AG04450 (cell line): ENCODE data around the gene GANC. TPM values are rescaled to one million over a fixed set of nuclear protein-coding genes. Genes with fewer than 3 reads are reported as not detected.
"Not testable (repeated sequence)": the region's sequence is repeated elsewhere in the genome, so short reads cannot be mapped to it uniquely, and the experiment has no call there.

Source experiments
- CTCF ChIA-PET: fragments of 300-600, 350-600 bp; formaldehyde crosslinking; extraction: SDS; loops from one replicate; lab custom pipeline; 2022; ENCODE audit warnings: antibody characterized with exemption, inconsistent platforms; lab: Charles Lee
- POLR2A ChIA-PET: fragments of 350-600 bp; formaldehyde crosslinking; extraction: SDS; loops from one replicate; lab custom pipeline; 2021; ENCODE audit warnings: antibody characterized with exemption, inconsistent platforms; lab: Yijun Ruan, JAX
- DNase-seq: peaks from one replicate; pipeline ENCODE4 v3.0.0-alpha.2; 2011; ENCODE audit warnings: low read depth, low spot score
- H3K27ac ChIP-seq: one replicate; pipeline ENCODE4 v1.5.1; 2012; ENCODE audit warnings: low read depth, low read length, control low read depth
- H3K27me3 ChIP-seq: one replicate; pipeline ENCODE4 v1.6.0; 2012; ENCODE audit warnings: low read length; ENCODE audit not compliant: control insufficient read depth, insufficient read depth
- H3K4me3 ChIP-seq: 2 replicates; pipeline ENCODE4 v1.5.1; 2011; ENCODE audit warnings: mild to moderate bottlenecking, low read depth, low read length, control low read depth
- H3K9me3 ChIP-seq: 2 replicates; pipeline ENCODE4 v1.5.1; 2012; ENCODE audit warnings: low read length; ENCODE audit not compliant: control insufficient read depth, insufficient read depth
- CTCF ChIP-seq: IDR thresholded peaks from 2 replicates; pipeline ENCODE4 v1.5.1; 2011; ENCODE audit warnings: low read depth, low read length, control low read depth, inconsistent platforms
- polyA minus RNA-seq: library from RNA; depleted of rRNA, polyadenylated mRNA; stranded (reverse); fragments of >200 nt; gene quantifications from 2 replicates; pipeline ENCODE4 v1.2.3, GENCODE V29; 2011; rRNA and poly(A)+ RNA removed
- polyA plus RNA-seq: library from polyadenylated mRNA; depleted of rRNA; stranded (reverse); fragments of >200 nt; gene quantifications from 2 replicates; pipeline ENCODE4 v1.2.3, GENCODE V29; 2011; rRNA removed

Gene GANC
- polyA plus RNA-seq (14.6 and 16.5 TPM in 2 replicates), polyA minus RNA-seq (14.3 and 17.6 TPM in 2 replicates)

- CTCF ChIA-PET, result interaction anchor here (0.5 to 1.4 kb wide), 5 partner anchors 9 to 199 kb away, joined by 3 to 6 read pairs (median 3); no protein-coding TSS in a partner anchor
Observed at GRCh38 chr15:42272939-42273899, at the start of gene GANC, which contains the start of gene TMEM87A. Gene GANC (plus strand): TSS chr15:42273201. CDS start chr15:42274482, 1,281 bp downstream. Gene TMEM87A (minus strand): TSS chr15:42273433. CDS start chr15:42273398, 35 bp downstream.

GRCh38 chr15:42226648-42227047, 46.4 kb upstream of the GANC start:
- no peaks in the 10 kb centered on the region for H3K27me3 ChIP-seq
- H3K9me3 ChIP-seq, result no peaks in the 10 kb centered on the region
- no peak for TF ChIP-seq CTCF
- DNase-seq, result no peak
- H3K27ac ChIP-seq, result no peak overlapping the region
- POLR2A ChIA-PET, result no interaction called here
- CTCF ChIA-PET, result interaction anchor here (3.1 kb wide), 1 partner anchor 158 kb away, joined by 11 read pairs; no protein-coding TSS in a partner anchor
- no peak overlapping the region for H3K4me3 ChIP-seq

More at GRCh38 chr15:42272939-42273899, at the start of gene GANC, which contains the start of gene TMEM87A:
- DNase-seq, result peak; percentile 98
- Histone ChIP-seq H3K9me3 (no peaks in the 10 kb centered on the region; the same call in 1 of the 2 replicates), H3K27ac (peak within 1 kb of the TSS; percentile 98), H3K27me3 (no peaks in the 10 kb centered on the region), H3K4me3 (peak within 1 kb of the TSS; percentile 92)
- no peak for TF ChIP-seq CTCF
- POLR2A ChIA-PET, result interaction anchor here (0.8 to 1.2 kb wide), 16 partner anchors 9 to 222 kb away, joined by 3 to 14 read pairs (median 4); partner anchors contain the start of genes SNAP23, VPS39 and ZNF106

DNA sequence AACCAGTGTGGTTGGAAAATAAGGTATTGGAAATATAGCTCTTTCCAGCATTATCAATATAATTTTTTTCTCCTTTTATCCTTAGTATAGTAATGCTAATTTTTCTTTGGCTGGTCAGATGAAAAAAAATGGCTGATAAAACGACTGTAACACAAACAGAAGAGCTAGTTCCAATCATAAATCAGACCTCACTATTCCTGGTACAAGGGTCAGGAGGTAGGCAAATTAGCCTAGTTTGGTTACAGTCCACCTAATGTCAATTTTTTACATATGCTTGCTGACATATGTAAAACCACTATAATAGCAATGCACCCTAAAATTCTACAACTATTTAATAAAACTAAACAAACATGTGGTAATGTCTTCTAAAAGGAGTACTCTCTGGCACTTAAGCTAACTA, 45.0 kb upstream of the GANC start:
- Histone ChIP-seq H3K9me3 (no peaks in the 10 kb centered on the region), H3K4me3 (no peak overlapping the region), H3K27ac (no peak overlapping the region), H3K27me3 (no peaks in the 10 kb centered on the region)
- DNase-seq, result no peak
- CTCF ChIA-PET, result interaction anchor here (1.1 to 3.1 kb wide), 2 partner anchors 28 to 157 kb away, joined by 5 to 11 read pairs; no protein-coding TSS in a partner anchor
- POLR2A ChIA-PET, result interaction anchor here (1.0 kb wide), 1 partner anchor 45 kb away, joined by 3 read pairs; the partner anchor contains the start of genes GANC and TMEM87A
- no peak for TF ChIP-seq CTCF

DNA sequence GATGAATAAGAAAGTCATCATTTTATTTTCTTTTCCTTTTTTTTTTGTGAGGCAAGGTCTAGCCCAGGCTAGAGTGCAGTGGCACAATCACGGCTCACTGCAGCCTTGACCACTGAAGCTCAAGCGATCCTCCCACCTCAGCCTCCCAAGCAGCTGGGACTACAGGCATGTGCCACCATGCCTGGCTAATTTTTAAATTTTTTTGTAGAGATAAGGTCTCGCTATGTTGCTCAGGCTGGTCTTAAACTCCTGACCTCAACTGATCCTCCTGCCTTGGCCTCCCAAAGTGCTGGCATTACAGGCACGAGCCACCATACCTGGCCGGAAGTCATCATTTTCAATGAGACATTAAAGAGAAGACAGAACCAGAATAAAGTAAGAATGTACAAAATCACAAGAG, 44.0 kb upstream of the GANC start:
- H3K4me3 ChIP-seq, DNase-seq, H3K9me3 ChIP-seq, H3K27ac ChIP-seq, H3K27me3 ChIP-seq: not testable (repeated sequence)
- CTCF ChIA-PET, result interaction anchor here (3.1 kb wide), 1 partner anchor 156 kb away, joined by 11 read pairs; no protein-coding TSS in a partner anchor
- POLR2A ChIA-PET, result interaction anchor here (0.6 to 1.0 kb wide), 2 partner anchors 8 to 44 kb away, joined by 3 read pairs; partner anchors contain the start of genes GANC and TMEM87A

- DNase-seq, result no peak
- H3K27me3 ChIP-seq, result no peaks in the 10 kb centered on the region
- H3K27ac ChIP-seq, result no peak overlapping the region
- ChIA-PET CTCF (interaction anchor here (0.6 to 1.0 kb wide), 2 partner anchors 8 to 154 kb away, joined by 3 read pairs; no protein-coding TSS in a partner anchor), POLR2A (no interaction called here)
- H3K9me3 ChIP-seq, result no peaks in the 10 kb centered on the region
- H3K4me3 ChIP-seq, result no peak overlapping the region
- no peak for TF ChIP-seq CTCF
Observed at GRCh38 chr15:42231088-42231487, 41.9 kb upstream of the GANC start.
